ENCODE data around the gene NUP153. TPM values are rescaled to one million over a fixed set of nuclear protein-coding genes. Genes with fewer than 3 reads are reported as not detected.

The NUP153 gene
- total RNA-seq (2022; extraction: Qiagen RNA extraction) = 25.8 to 40.2 TPM (median 34.7 TPM) in 5 replicates

GRCh38 chr6:17706580-17707370 lies at the start of gene NUP153:
TSS of gene NUP153 (minus strand) at chr6:17706925. CDS start at chr6:17706387, 538 bp downstream.

GRCh38 chr6:17599877-17600526 lies 106.7 kb downstream of the NUP153 start, which contains the start of gene FAM8A1:
TSS of gene FAM8A1 (plus strand) at chr6:17600302. CDS start at chr6:17600410, 108 bp downstream.

Other genes starting within 250 kb of the NUP153 start
- gene FAM8A1, start 106.6 kb downstream of the NUP153 start, total RNA-seq (2022; extraction: Qiagen RNA extraction) = 3.5 to 5.3 TPM (median 4.9 TPM) in 5 replicates